Right renal pelvis (tissue), 4 donors: Measurements from ENCODE around the gene ZNF354B. TPM values are rescaled to one million over a fixed set of nuclear protein-coding genes. Genes with fewer than 3 reads are reported as not detected.
"Not testable (repeated sequence)": the region's sequence is repeated elsewhere in the genome, so short reads cannot be mapped to it uniquely, and the experiment has no call there.

Experiments used
- DNase-seq, 4 donors: peaks; one replicate each; pipeline ENCODE4 v3.0.0-alpha.2; 2013; ENCODE audit warnings: low read depth in 4 of 4, low spot score in 3 of 4, missing footprints in 1 of 4
- polyA plus RNA-seq, 4 donors: library from polyadenylated mRNA; unstranded; fragments of 120-200 nt; gene quantifications; one replicate each; pipeline ENCODE4 v1.2.1, GENCODE V29; 2013; ENCODE audit not compliant: insufficient read length in 4 of 4

Gene ZNF354B
- polyA plus RNA-seq = 10 to 100 TPM; 21.3 to 25.9 (median 23.3) TPM

- DNase-seq = peak; percentile 80 to 85 (median 84)
Measured at GRCh38 chr5:178859625-178860521, at the start of gene ZNF354B. Gene ZNF354B (plus strand): TSS chr5:178859953. CDS start chr5:178861048, 1,095 bp downstream.

DNA sequence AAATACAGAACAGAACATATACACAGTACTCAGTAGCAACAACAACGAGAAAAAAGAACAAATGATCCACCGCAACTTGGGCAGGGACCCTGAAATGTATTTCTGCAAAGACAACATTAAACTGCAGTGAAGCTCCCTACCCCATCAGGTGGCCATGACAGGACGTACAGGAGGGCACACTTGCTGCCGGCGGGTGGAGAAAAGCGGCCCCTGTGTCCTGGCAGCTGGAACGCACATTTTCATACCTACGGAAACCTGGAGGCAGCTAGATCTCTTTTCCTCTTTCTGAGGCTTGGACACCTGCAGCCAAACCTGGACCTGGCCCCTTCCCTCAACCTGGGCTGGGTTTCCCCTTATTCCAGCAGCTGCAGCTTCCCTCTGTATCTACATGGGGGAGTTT is 42.2 kb upstream of the ZNF354B start:
- DNase-seq = no peak

- no peak for DNase-seq
Measured at GRCh38 chr5:178818094-178818493, 41.7 kb upstream of the ZNF354B start.

DNA sequence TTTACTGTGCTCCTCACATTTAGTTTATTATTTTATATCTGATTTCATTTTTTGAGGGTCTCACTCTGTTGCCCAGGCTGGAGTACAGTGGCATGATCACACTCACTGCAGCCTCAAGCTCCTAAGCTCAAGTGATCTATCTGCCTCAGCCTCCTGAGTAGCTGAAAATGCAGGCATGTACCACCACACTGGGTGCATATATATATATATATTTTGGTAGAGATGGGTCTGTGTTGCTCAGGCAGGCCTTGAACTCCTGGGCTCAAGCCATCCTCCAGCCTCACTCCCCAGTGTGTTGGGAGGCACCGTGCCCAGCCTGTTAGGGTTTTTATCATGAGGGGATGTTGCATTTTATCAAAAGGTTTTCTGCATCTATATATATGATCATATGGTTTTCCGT is 39.8 kb upstream of the ZNF354B start:
- no peak for DNase-seq

DNA sequence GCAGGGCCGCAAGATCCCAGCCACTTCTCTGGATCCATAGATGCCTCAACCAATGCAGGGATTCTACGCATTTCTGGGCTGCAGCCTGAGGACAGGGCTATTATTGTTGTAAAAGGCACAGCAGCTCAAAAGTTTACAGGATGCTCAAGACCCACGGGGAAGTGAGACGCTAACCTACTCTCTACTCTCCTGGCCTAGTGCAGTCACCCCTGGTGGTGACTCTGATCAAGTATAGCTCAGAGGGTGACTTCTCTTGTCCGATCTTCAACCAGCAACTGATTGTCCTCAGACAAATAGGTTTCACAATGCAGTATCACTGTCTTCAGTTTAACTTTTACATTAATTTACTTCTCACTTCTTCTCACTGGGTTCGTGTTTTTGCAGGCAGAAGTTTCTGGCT is 34.3 kb upstream of the ZNF354B start:
- DNase-seq = no peak

DNA sequence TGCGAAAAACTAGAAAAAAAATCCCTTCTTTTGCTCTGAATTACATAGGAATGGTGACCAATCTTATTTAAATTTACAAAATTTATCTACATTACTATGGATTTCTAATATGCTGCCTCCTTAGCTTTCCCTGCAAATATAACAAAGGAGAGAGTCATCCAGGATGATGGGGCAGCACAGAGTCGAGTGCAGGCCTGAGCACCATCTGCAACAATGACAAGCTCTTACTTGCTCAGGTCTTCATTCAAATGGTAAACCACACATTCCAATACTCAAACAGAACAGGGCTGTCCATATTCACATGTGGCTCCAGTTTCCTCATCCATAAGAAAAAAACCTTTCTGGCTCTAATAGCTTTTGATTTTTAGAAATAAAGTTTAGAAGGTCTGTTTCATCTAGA is 33.5 kb upstream of the ZNF354B start:
- no peak for DNase-seq

- no peak for DNase-seq
Measured at GRCh38 chr5:178827636-178828035, 32.1 kb upstream of the ZNF354B start.

- no peak for DNase-seq
Measured at GRCh38 chr5:178831049-178831448, 28.7 kb upstream of the ZNF354B start.

GRCh38 chr5:178832618-178833201 is 27.0 kb upstream of the ZNF354B start:
- DNase-seq = no peak

- DNase-seq = no peak
Measured at GRCh38 chr5:178836628-178837027, 23.1 kb upstream of the ZNF354B start.

DNA sequence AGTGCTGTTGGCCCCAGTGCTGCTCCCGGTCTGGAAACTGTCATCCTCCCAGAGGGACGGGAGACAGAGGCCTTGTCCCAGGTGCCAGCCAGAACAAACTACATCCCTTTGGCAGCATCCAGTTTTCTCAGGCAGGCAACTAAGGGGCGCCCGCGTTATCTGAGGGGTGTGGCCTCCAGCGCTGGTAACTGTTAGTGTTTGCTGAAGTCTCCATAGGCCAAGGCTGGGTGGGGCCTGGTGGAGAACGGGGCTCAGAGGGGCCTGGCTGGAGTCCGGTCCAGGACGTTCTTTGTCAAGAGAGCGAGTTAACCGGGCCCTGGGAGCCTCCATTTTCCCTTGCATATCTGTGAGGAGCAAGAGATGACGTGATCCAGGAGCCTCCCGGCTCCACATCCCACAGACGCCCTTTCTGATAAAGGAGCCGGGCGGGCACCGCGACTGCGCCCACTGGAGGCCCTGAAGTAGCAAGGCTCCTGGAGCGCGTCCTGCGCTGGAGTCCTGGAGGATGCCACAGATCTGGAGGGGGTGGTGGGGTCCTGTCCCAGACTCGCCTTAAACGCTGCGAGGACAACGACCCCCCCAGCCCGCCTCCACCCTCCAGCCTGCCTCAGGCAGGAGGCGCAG is 20.9 kb upstream of the ZNF354B start:
- DNase-seq = not testable (repeated sequence)

GRCh38 chr5:178839319-178839704 is 20.4 kb upstream of the ZNF354B start:
- peak; percentile 18 to 55 (median 42) for DNase-seq

GRCh38 chr5:178840399-178840798 is 19.4 kb upstream of the ZNF354B start:
- not testable (repeated sequence) for DNase-seq

GRCh38 chr5:178849316-178849715 is 10.4 kb upstream of the ZNF354B start:
- no peak for DNase-seq

- no peak for DNase-seq
Measured at GRCh38 chr5:178851951-178852350, 7.8 kb upstream of the ZNF354B start.

GRCh38 chr5:178854284-178854683 is 5.5 kb upstream of the ZNF354B start:
- no peak for DNase-seq

GRCh38 chr5:178860615-178861014 is 862 bp downstream of the ZNF354B start:
- DNase-seq = not testable (repeated sequence)

DNA sequence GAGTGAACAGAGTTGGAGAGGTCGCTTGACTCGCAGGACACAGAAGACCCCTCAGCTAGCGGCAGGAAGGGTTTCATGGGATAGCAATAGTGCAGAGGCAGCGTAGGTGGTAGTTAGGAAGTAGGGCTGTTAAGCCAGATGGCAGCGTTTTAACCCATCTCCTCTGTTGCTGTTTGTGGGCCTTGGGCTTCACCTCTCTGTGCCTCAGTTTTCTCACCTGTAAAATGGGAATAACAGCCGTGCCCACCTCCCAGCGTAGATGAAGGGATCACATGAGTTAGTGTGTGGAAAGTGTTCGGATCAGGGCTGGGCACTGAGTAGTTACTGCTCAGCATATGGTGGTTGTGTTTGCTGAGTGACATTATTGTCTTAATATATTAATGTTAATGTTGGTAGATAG is 1.9 kb downstream of the ZNF354B start:
- DNase-seq = no peak

DNA sequence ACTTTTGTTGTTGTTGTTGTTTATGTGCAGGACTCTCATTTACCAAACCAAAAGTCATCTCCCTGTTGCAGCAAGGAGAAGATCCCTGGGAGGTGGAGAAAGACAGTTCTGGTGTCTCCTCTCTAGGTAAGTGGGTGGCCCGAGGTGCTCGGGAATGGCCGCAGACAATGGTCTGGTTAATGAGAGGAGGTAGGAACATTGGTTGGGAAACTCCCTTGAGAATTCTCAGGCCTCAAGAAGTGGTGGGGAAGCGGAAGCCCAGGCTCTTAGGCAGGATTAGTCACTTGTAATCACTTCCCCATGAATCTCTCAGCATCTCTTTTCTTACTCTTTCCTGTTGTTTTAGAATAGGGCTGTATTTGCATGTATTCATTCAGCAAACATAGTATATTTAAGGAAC is 7.2 kb downstream of the ZNF354B start:
- DNase-seq = no peak

DNA sequence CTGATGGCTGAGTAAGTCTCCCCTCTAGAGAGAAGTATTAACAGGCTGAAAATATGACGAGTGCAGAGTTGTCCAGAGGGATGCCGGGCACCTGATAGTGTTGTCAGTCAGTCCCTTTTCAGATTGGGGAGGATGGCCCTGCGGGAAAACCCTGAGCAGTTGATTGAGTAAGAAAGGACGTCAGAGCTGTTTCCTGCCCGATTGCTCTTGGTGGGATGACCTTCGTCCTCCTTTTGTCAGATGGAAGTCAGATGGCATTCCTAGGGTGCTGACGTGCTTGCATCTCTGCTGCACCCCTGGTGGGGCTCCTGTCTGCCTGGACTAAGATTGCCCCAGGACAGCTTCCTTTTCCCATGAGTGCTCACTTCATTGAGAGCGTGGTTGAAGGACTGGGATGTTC is 9.8 kb downstream of the ZNF354B start:
- DNase-seq = no peak

DNA sequence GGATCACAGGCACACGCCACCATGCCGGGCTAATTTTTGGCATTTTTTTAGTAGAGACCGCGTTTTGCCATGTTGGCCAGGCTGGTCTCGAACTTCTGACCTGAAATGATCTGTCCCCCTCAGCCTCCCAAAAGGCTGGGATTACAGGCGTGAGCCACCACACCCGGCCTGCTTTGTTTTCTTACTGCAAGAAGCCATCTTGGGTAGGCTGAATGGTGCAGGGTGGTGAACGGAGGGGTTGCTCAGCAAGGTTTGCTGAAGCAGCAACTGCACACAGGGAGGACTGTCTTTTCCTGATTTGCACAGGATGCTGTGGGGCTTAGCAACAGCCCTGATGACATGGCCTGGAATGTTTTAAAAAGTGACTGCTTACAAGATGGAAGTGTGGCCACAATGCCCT is 10.7 kb downstream of the ZNF354B start:
- DNase-seq = no peak

DNA sequence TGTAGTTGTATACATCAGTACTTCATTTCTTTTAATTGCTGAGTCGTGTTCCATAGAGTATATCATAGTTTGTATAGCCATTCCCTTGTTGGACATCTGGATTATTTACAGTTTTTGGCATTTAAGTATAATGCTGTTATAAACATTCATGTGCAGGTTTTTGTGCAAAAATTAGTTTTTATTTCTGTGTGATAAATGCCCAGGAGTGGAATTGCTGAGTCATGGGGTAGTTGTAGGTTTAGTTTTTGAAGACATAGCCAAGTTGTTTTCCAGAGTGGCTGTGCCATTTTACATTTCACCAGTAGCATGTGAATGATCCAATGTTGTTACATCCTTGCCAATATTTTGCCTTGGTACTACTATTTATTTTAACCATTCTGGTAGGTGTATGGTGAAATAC is 12.5 kb downstream of the ZNF354B start:
- no peak for DNase-seq
